ENCODE results near the gene RTBDN.
"Not testable (repeated sequence)": the region's sequence is repeated elsewhere in the genome, so short reads cannot be mapped to it uniquely, and the experiment has no call there.

RTBDN gene

DNA sequence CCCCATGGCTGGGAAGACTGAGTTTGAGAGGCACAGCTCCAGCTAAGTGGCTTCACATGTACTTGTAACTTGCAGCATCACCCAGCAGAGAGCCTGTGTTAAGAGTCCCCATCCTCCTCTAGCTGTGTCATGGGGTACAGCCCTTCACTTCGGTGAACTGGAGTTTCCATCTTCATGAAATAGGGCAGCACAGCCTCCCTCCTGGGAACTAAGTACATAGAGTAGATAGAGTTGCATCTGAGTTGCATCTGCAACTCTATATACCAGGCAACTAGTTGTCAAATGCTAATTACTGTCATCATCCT, 34.0 kb downstream of the RTBDN start:
- peak overlapping the region; percentile 98 for H3K4me3 ChIP-seq (ENCODE audit: low read length)
- TF ChIP-seq, protein P1, sequence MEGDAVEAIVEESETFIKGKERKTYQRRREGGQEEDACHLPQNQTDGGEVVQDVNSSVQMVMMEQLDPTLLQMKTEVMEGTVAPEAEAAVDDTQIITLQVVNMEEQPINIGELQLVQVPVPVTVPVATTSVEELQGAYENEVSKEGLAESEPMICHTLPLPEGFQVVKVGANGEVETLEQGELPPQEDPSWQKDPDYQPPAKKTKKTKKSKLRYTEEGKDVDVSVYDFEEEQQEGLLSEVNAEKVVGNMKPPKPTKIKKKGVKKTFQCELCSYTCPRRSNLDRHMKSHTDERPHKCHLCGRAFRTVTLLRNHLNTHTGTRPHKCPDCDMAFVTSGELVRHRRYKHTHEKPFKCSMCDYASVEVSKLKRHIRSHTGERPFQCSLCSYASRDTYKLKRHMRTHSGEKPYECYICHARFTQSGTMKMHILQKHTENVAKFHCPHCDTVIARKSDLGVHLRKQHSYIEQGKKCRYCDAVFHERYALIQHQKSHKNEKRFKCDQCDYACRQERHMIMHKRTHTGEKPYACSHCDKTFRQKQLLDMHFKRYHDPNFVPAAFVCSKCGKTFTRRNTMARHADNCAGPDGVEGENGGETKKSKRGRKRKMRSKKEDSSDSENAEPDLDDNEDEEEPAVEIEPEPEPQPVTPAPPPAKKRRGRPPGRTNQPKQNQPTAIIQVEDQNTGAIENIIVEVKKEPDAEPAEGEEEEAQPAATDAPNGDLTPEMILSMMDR (IDR thresholded peaks at IDR 0.05; ENCODE audit: insufficient read depth, low read depth, low read length, missing control alignments): no peak

DNA sequence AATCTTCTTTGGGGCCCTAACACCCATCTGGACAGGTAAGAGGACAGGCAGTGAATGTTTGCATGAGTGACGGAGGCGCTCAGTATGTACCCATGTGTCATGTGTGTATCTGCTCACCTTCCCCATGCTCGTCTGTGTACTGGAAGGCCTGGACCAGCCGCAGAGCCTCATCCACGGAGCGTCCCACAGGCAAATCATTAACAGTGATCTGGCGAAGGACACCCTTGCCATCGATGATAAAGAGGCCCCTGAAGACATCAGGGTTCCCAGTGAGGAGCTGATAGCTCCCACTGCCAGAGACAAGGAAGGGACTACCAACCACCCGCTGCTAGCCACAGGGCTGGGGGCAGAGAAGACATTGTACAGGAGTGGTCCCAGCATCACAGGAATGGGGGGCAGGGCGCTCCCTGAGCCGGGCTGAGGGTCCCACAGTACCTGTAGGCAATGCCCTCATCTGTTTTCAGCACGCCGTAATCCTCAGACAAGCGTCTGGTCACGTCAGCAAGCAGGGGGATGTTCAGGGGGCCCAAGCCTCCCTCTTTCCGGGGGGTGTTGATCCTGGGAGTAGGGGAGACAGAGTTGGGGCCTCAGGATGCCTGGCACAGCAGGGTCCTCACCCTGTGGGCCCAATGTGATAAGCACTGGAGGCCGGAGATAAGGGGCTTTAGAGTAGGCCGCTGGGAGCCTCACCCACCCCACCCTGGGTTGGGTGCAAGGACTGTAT, 34.5 kb downstream of the RTBDN start:
- TF ChIP-seq, protein P1 (IDR thresholded peaks at IDR 0.05; ENCODE audit: insufficient read depth, low read depth, low read length, missing control alignments): no peak
- DNase-seq (ENCODE audit: low read depth): no peak
- H3K4me3 ChIP-seq (ENCODE audit: low read length): peak overlapping the region; percentile 98

More for the DNA sequence above, 34.0 kb downstream of the RTBDN start:
- DNase-seq (ENCODE audit: low read depth): no peak

DNA sequence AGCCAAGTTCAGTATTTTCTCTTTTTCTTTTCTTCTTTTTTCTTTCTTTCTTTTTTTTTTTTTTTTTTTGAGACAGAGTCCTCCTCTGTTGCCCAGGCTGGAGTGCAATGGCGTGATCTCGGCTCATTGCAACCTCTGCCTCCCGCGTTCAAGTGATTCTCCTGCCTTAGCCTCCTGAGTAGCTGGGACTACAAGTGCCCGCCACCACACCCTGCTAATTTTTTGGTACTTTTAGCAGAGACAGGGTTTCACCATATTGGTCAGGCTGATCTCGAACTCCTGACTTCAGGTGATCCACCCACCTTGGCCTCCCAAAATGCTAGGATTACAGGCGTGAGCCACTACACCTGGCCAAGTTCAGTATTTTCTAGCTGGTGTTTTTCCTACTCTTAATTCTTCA, 36.8 kb downstream of the RTBDN start:
- DNase-seq (ENCODE audit: low read depth); H3K4me3 ChIP-seq (ENCODE audit: low read length): not testable (repeated sequence)

DNA sequence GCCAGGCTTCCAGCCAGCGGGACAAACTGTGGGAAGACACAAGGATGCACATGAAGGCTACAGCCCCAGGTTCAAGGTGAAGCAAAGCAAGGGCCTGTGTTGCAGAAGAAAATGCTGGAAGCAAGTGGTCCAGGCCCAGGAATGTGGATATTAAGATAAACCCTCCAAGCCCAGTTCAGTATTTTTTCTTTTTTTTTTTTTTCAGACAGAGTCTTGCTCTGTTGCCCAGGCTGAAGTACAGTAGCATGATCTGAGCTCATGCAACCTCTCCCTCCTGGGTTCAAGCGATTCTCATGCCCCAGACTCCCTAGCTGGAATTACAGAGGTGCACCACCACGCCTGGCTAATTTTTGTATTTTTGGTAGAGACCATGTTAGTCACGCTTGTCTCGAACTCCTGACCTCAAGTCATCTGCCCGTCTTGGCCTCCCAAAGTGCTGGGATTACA, 37.2 kb downstream of the RTBDN start:
- TF ChIP-seq, protein P1 (IDR thresholded peaks at IDR 0.05; ENCODE audit: insufficient read depth, low read depth, low read length, missing control alignments): no peak
- DNase-seq (ENCODE audit: low read depth): no peak
- no peak overlapping the region for H3K4me3 ChIP-seq (ENCODE audit: low read length)

DNA sequence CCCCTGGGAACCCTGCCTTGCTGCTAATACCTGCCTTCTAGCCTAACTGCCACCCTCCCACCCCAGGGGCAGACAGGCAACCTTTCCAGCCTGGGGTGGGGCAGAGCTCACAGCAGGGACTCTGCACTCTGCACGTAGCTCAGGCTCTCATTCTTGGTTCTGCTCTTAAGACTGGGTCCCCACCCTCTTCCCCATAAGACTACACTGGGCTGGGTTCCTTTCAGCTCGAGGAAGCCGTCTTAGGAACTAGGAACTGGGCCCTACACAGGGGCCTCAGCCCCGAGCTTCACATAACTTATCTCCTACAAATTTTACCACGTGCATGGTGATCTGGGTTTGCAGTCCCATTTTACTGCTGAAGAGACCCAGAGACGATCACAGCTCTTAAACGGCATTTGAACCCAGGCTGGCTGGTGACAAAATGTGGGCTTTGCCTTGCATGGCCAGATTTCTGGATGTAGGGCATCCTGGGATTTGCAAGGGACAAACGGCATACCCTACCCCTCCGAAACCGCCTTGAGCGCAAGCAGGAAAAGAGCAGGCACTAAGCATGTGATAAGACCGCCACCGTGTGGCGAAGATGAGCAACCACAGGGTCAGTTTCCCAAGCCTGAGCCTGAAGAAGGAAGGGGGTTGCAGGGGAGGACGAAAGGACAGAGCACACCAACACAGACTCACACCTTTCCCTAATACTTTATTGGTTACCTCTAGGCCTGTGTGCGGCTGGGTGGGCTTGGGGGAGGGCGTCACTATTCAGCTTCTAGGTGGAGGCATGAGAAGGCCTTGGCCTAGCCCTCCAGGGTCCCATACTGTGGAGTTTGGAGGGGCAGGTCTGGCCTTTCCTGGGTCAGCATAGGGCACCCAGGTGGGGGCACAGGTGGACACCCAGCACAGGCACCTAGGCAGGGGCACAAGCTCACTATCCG, 38.0 kb downstream of the RTBDN start:
- DNase-seq (ENCODE audit: low read depth): peak; percentile 78
- no peak overlapping the region for H3K4me3 ChIP-seq (ENCODE audit: low read length)
- TF ChIP-seq, protein P1 (IDR thresholded peaks at IDR 0.05; ENCODE audit: insufficient read depth, low read depth, low read length, missing control alignments): peak; percentile 97

DNA sequence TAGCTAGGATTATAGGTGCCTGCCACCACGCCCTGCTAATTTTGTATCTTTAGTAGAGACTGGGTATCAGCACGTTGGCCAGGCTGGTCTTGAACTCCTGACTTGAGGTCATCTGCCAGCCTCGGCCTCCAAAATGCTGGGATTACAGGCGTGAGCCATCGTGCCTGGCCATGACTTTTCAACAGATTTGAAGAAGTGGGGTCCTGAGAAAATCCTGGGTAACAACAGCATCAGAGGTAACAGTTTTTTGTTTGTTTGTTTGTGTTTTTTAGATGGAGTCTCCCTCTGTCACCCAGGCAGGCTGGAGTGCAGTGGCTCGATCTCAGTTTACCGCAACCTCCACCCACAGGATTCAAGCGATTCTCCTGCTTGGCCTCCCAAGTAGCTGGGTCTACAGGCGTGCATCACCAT, 39.4 kb downstream of the RTBDN start:
- TF ChIP-seq, protein P1 (IDR thresholded peaks at IDR 0.05; ENCODE audit: insufficient read depth, low read depth, low read length, missing control alignments): no peak
- DNase-seq (ENCODE audit: low read depth): no peak
- no peak overlapping the region for H3K4me3 ChIP-seq (ENCODE audit: low read length)

DNA sequence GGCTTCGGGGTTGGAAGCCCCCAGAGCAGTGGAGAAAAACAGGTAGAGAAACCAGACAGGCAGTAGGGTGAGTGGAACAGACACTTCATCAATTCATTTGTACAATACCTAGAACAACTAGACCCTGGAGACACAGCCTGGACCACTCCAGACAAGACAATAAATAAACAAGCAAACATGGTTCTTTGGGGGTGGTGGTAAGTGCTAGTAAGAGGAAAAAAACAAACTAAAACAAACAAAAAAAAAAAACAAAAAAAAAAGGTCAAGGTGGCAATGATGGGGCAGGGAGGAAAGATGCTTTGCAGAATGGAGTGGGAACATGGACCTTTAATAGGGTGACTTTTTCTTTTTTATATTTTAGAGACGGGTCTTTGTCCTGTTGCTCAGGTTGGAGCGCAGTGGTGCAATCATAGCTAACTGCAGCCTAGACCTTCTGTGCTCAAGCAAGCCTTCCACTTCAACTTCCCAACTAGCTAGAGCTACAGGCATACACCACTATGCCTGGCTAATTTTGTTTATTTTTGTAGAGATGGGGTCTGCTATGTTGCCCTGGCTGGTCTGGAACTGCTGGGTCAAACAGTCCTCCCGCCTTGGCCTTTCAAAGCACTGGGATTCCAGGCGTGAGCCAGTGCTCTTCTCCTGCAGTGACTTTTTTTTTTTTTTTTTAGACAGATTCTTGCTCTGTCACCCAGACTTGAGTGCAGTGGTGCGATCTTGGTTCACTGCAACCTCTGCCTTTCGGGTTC, 40.0 kb downstream of the RTBDN start:
- TF ChIP-seq, protein P1 (IDR thresholded peaks at IDR 0.05; ENCODE audit: insufficient read depth, low read depth, low read length, missing control alignments): no peak
- DNase-seq (ENCODE audit: low read depth): no peak
- no peak overlapping the region for H3K4me3 ChIP-seq (ENCODE audit: low read length)
